HG03571 (cell line): ENCODE data around the gene EFCAB6.

Experiments used
- ATAC-seq: cut with Tn5 transposase; IDR thresholded peaks from one replicate; pipeline ENCODE4 v1.9.1; 2021; ENCODE audit not compliant: unreplicated experiment

EFCAB6 gene

DNA sequence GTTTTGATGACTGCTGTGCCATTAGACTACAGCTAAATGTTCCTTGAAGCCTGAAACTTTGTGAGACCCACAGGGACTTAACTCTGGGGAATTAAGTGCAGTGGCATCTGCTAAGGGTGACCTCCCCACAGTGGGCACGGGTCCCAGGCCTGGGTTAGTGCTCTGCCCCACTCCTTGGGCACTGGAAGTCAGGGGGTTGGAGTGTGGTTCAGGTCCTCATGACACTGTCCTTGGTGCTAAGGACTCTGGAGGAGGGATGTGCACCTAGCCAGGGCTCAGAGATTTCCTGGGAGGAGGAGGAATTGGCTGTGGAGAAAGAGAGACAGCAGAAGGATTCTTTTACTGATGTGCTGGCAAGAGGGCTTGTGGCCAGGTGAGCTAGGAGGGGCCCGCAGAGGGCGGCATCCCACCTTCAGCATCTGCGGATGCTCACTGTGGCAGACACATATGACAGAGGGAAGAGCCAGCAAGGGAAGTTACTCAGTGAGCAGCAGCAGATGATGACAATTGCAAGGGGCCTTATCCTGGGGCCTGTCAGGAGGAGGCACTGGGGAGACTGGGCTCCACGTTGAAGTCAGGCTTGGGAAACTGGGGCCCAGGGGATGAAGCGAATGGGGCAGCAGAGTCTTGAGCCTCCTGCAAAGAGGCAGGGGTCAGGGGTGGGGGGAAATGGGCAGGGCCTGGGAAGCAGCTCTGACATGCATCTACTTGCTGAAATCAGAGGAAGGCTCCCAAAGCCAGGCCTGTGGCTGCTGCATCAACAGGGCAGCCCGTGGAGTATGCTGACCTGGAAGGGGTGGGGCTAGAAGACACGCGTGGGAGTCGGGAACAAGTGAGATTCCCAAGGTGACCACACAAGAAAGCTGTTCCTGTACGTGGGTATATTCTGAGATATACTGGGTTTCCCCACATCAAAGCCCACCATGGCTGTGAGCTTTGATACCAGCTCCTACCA is 256.3 kb downstream of the EFCAB6 start:
- no peak for ATAC-seq

DNA sequence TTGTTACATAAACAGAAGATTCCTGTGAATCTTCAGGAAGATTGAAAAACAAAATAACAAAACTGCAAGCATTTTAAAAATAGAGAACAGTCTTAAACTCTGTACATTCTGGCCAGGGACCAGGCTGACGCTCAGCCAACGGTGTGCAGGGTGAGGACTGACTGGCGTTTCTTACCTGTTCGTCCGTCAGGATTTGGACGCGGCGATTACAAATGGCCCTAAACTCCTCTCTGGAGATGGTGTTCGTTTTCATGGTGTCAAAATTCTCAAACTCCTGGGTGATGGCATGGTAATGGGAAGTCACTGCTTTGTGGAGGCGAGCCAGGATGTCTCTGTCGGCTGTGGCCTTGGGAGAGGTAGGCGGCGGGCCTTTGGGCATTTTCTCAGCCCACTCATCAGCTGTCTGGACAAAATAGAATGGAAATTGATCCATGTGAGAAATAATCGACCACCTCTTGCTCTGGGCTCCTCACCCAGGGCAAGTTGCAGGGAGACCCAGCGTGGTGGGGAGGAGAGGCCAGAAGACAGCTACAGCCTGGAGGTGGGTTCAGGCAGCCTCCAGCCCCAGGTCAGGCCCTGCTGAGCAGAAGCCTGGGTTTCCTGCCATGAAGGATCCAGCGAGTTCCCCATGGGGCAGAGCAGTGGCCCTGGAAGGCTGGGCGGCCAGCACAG is 257.3 kb downstream of the EFCAB6 start:
- ATAC-seq, result no peak

DNA sequence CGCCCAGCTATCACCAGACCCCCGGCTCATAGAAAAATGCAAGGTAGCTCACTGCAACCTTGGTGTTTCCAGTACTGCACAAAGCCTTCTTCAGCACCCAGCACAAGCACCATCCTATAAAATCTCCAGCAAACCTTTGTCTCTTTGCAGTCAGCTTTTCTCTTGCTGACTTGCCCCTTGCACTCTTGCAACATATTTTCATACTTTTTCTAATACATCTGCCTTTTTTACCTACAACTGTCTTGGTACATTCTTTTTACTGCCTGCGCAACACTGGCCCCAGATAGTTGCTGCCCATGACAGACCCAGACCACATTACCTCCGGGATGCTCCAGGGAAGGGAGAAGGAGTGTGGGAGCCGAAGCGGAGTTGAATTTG is 257.9 kb downstream of the EFCAB6 start:
- ATAC-seq, result no peak

DNA sequence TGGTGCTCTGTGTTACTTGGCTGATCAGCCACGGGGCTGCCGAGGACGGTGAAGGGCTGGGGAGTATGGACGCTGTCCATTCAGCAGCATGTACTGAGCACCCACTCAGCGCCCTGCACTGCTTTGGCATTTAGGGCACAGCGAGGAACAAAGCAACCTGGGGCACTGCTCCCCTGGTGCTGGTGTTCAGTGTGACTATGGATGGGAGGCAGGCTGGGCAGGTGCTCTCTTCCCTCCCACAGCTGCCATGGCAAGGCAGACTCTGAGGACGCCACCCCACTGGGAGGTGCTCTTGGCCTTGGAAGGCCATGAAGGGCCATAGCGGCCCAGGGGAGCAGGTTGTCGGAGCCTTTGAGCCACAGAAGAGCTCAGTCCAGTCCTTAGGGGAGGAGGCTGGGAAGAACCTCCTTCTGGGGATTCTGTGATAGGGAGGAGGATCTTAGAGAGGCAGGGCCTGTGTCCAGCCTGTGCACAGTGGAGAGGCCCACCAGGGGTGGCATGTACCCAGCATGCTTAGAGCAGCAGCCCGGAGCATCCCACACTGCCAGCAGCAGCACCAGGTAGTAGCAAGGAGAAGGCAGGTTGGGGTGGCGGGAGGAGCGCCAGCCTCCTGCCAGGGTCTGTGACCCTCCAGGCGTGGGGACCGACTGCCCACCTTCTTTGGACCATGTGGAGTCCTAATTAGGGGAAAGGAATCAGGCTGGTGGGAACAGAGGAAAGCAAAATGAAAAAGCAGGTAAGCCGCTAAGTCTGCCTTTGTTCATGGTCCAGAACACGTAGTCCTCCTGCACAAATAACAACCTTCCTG is 258.4 kb downstream of the EFCAB6 start:
- no peak for ATAC-seq

DNA sequence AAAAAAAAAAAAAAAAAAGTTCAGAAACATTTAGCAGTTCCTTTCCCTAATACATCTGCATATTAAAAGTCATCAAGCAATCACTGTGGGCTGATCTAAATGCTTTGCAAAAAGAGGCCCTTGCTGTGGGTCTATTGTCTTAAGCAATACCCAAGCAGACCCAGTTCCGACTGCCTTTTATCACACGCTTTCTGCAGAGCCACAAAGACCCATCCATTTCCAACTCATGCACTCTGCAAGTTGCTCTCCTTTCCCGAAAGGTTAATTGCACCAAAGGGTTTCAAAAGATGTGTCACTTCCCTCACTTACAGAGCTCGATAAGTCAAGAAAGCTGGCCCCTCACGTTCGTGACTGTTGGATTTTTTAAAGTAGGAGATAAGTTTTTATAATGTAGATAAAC is 261.4 kb downstream of the EFCAB6 start:
- no peak for ATAC-seq

- no peak for ATAC-seq
Measured at GRCh38 chr22:43550024-43550620, 262.0 kb downstream of the EFCAB6 start.

GRCh38 chr22:43546186-43546585 is 265.9 kb downstream of the EFCAB6 start:
- no peak for ATAC-seq

- ATAC-seq, result no peak
Measured at GRCh38 chr22:43544289-43544673, 267.8 kb downstream of the EFCAB6 start.

DNA sequence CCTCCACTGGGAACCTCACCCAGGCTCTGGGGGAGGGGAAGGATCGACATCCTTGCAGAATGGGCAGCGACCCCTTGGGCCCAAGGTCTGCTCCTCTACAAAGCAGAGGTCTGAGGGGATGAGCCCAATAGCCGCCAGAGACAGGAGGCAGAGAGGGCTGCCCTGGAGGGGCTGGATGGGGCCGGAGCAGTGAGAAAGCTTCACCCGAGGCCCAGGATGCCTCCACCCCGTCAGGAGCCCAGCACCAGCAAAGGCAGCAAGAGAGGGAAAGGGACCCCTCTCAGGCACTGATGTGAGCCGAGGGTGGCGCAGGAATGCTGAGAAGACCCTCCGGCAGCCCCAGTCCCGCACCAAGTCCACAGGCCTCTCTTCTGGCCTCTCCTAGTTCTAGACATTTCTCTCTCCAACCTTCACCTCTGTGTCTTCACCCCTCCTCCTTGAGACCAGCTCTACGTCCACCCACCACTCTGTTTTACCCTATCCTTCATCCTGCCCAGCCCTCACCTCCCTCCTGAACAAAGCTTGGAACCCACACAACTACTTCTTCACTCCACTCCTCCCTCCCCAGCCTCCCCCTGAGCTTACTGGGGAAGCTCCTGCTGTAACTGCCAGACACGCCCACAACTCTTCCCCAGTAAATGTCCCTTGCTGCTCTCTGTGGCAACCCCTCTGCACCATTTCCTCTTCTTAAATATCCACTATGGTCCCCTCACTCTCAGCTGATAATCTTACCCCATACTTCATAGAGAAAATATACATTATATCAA is 268.4 kb downstream of the EFCAB6 start:
- ATAC-seq, result no peak

DNA sequence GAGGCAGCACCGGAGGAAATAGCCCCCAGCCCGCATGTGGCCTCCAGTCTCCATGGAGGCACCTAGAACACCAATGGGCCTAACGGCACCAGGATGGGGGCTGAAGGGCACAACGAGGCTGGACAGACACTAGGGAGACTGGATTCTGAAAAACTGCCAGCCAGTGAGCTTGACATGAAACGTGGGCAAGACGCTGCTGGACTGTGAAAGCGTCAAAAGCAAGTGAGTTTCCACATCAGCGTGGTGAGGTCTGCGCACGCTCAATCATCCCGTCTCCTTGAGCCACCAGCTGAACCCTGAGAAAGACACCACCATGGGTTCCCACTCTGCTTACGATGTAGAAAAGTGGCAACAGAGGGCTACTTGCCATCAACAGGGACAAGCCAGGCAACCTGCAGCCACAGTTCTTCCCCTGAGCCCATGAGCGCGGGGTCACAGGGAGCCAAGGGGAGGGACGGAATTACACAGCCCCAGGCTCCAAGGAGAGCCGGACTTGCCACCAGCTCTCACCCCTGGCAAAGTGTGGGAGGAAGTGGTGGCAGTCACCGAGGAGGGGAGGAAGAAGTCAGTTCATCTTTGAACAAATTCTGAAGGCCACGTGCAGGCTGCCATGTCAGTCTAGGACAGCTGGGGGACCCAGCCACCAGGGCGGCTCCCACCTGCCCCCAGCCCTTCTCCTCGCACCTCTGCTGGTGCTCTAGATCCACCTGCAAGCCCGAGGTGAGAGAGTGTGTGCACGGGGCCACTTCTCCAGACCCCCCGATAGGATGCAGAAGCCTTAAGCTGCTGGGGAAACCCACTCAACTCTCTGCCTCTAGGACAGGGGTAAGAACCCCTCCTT is 269.2 kb downstream of the EFCAB6 start:
- ATAC-seq, result no peak

- no peak for ATAC-seq
Measured at GRCh38 chr22:43541462-43542407, 270.4 kb downstream of the EFCAB6 start.

DNA sequence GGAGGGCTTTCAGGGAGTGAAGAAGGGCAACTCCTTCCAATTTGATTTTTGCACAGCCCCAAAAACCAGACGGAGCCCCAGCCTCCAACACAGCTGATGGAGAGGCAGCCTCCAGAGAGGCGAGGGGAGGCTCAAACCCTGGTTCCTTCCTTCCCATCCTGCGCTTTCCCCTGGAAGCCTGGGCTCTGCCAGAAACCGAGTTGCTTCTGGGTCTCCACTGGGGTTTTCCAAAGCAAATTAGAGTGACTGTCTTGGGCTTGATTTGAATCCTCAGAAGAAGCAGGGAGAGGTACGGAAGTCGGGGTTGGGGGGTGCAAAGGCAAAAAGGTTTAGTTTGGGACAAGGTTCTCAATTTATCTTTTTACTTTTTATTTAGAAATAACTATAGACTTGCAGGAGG is 271.1 kb downstream of the EFCAB6 start:
- ATAC-seq, result no peak

DNA sequence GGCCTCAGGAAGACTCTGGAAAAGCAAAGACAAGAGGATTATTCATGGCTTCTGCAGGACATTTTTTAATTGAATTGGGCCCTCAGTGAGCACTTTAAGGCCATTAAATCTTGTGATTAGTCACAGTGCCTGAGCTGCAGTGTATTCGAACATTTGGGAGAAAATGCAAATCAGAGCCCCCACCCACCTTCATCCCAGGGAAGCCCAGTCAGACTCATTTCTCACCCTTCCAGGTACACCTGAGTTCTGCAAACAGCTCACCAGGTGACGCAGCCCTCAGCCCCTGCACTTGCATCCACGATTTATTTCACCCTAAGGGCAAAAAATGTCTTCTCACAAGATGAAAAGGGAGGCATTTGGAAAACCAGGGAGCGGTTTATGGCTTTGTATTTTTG is 271.6 kb downstream of the EFCAB6 start:
- ATAC-seq, result no peak

GRCh38 chr22:43539572-43540528 is 272.3 kb downstream of the EFCAB6 start:
- ATAC-seq, result no peak

DNA sequence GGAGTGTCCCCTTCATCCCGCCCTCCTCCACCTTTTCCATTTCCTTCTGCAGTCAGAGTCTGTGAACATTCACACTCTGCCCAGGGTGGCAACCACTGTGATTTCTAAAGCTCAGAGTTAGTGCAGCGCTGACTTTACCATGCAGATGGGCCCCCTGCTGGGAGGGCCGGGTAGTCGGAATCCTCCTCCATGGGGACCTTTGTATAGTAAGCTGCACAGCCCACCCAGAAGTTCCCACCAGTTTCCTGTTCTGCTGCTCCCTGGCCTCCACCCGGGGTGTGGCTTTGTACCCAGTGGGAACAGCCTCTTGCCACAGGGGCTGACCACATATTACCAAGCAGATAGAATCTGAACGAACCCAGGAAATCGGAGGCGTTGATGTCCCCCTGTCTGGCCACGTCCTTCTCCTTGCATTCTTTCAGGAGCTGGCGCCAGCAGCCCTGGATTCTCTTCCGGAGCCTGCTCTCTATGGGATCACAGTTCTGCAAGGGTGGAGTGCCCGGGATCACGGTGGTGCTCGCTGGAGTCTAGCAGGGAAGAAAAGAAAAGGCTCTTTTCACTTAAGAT is 275.0 kb downstream of the EFCAB6 start:
- ATAC-seq, result no peak

GRCh38 chr22:43535741-43536140 is 276.4 kb downstream of the EFCAB6 start:
- no peak for ATAC-seq

DNA sequence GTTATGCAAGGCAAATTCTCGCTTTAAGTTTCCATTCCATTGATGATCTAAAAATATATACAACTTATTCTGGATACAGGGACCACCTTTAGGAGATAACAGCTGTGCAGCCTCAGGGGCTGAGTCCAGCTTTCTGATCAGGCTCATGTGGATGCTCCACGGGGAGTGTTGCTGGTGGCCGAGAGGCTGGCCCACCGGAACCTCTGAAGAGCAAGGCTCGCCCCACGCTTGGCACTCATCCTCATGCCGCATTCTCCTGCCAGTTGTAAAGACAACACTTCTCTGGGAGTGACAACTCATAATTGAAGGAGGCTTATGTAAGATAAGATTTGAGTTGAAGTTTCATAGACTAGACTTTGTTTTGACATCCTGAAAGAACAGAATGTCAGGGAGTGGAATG is 276.8 kb downstream of the EFCAB6 start:
- ATAC-seq, result no peak
